GM12878 (cell line): ENCODE measurements around the gene ROR2. TPM values are rescaled to one million over a fixed set of nuclear protein-coding genes. Genes with fewer than 3 reads are reported as not detected.

Experiments
- ATAC-seq: fragments of 200-7000 bp; cut with Tn5 transposase; 3 replicates; pipeline ENCODE4 v1.9.1; 2020; ENCODE audit warnings: mild to moderate bottlenecking, moderate library complexity
- BruUV-seq: library from RNA; stranded (reverse); fragments of 400-500 nt; replicated peaks from 2 replicates; lab custom pipeline; 2021; lab: Mats Ljungman, UMichigan
- CTCF ChIA-PET: fragments of 300-600 bp; sonication (Branson Sonifier 250); formaldehyde crosslinking; extraction: SDS; loops from one replicate; lab custom pipeline; 2021; ENCODE audit warnings: inconsistent platforms; lab: Yijun Ruan, JAX
- POLR2A ChIA-PET: fragments of 350-600 bp; formaldehyde crosslinking; extraction: SDS; loops from one replicate; lab custom pipeline; 2021; ENCODE audit warnings: inconsistent platforms; lab: Charles Lee
- RAD21 ChIA-PET: fragments of 300-600 bp; sonication (Branson Sonifier 250); formaldehyde crosslinking; loops from one replicate; lab custom pipeline; 2023; ENCODE audit warnings: antibody characterized with exemption; ENCODE audit not compliant: unreplicated experiment; lab: Charles Lee
- SMC1A ChIA-PET: fragments of 300-600 bp; sonication (Branson Sonifier 250); formaldehyde crosslinking; loops from one replicate; lab custom pipeline; 2023; ENCODE audit not compliant: unreplicated experiment, uncharacterized antibody; lab: Charles Lee
- DNase-seq: peaks from one replicate; pipeline ENCODE4 v3.0.0-alpha.2; 2011; ENCODE audit warnings: low read depth, low spot score
- FAIRE-seq: peaks from 3 replicates; lab custom pipeline; 2011; peaks lifted over from hg19 to GRCh38; lab: Jason Lieb, UNC
- H2AFZ ChIP-seq: 2 replicates; pipeline ENCODE4 v1.6.0; 2011; ENCODE audit warnings: low read depth, low read length, control low read depth; ENCODE audit not compliant: control insufficient read depth
- H3K27ac ChIP-seq: 2 replicates; pipeline ENCODE4 v1.5.1; 2011; ENCODE audit warnings: control low read depth; ENCODE audit not compliant: control insufficient read depth, insufficient read depth
- H3K27me3 ChIP-seq, 2 experiments: replicated peaks in 1 of 2; 2 replicates each; pipeline versions ENCODE4 v1.6.0 to v1.6.1; 2011; ENCODE audit warnings: low read length in 1 of 2; ENCODE audit not compliant: control insufficient read depth in 2 of 2, insufficient read depth in 2 of 2
- H3K36me3 ChIP-seq, 2 experiments: 2 replicates each; pipeline ENCODE4 v1.5.1; 2011; ENCODE audit warnings: low read length in 1 of 2; ENCODE audit not compliant: control insufficient read depth in 2 of 2, insufficient read depth in 2 of 2
- H3K4me1 ChIP-seq: 2 replicates; pipeline ENCODE4 v1.6.1; 2011; ENCODE audit warnings: mild to moderate bottlenecking, low read length, moderate library complexity, mixed read lengths; ENCODE audit not compliant: control insufficient read depth, insufficient read depth
- H3K4me2 ChIP-seq: 2 replicates; pipeline ENCODE4 v1.6.0; 2011; ENCODE audit warnings: control low read depth; ENCODE audit not compliant: control insufficient read depth, insufficient read depth
- H3K4me3 ChIP-seq: fragments of 200-600 bp; sonication (generic); 2 replicates; pipeline ENCODE4 v1.5.1; 2016
- H3K79me2 ChIP-seq: 2 replicates; pipeline ENCODE4 v1.6.0; 2011; ENCODE audit warnings: low read length; ENCODE audit not compliant: control insufficient read depth, insufficient read depth
- H3K9ac ChIP-seq: 2 replicates; pipeline ENCODE4 v1.8.0; 2011; ENCODE audit warnings: low read length, control low read depth, mixed read lengths; ENCODE audit not compliant: control insufficient read depth, insufficient read depth
- H3K9me3 ChIP-seq: replicated peaks from 3 replicates; pipeline ENCODE4 v1.5.1; 2011; ENCODE audit warnings: mild to moderate bottlenecking, low read length; ENCODE audit not compliant: control insufficient read depth, insufficient read depth
- H4K20me1 ChIP-seq: 2 replicates; pipeline ENCODE4 v1.6.0; 2011; ENCODE audit not compliant: control insufficient read depth, insufficient read depth
- BRCA1 ChIP-seq: IDR thresholded peaks from 2 replicates; pipeline ENCODE4 v1.6.1; 2011; ENCODE audit warnings: low read depth, low read length, improper control_type of control experiment
- CREM ChIP-seq: IDR thresholded peaks from 2 replicates; pipeline ENCODE4 v1.6.1; 2014; ENCODE audit warnings: antibody characterized with exemption, low read depth
- EZH2 ChIP-seq: IDR thresholded peaks from 2 replicates; pipeline ENCODE4 v1.6.1; 2012; ENCODE audit warnings: low read depth, mild to moderate bottlenecking, control low read depth, inconsistent platforms, low read length, borderline replicate concordance; ENCODE audit not compliant: control insufficient read depth
- IKZF1 ChIP-seq: fragments of 450-650 bp; conservative IDR thresholded peaks from 2 replicates; pipeline ENCODE4 v1.6.1; 2017; ENCODE audit warnings: antibody characterized with exemption, mild to moderate bottlenecking
- KLF5 ChIP-seq: fragments of 450-650 bp; IDR thresholded peaks from 2 replicates; pipeline ENCODE4 v1.6.1; 2014; ENCODE audit warnings: mild to moderate bottlenecking; ENCODE audit not compliant: partially characterized antibody
- NR2F1 ChIP-seq: fragments of 450-650 bp; conservative IDR thresholded peaks from 2 replicates; pipeline ENCODE4 v1.6.1; 2017; ENCODE audit warnings: mild to moderate bottlenecking
- SREBF1 ChIP-seq: IDR thresholded peaks from 2 replicates; pipeline ENCODE4 v1.6.1; 2012; ENCODE audit warnings: mild to moderate bottlenecking, low read length
- WGBS: methylation state at CpG from one replicate; pipeline ENCODE4 v1.1.6; 2016; ENCODE audit warnings: low lambda C conversion rate; ENCODE audit not compliant: insufficient replicate concordance, insufficient coverage; ENCODE audit errors: missing lambda C conversion rate; 5-methylcytosine and 5-hydroxymethylcytosine counted together
- in situ Hi-C: fragments of 300-500 bp; cut with MboI; formaldehyde crosslinking; loops from 9 replicates; pipeline ENCODE4 v1.14.3; 2018; ENCODE audit warnings: mixed read lengths
- intact Hi-C: fragments of 100-400 bp; cut with micrococcal nuclease; formaldehyde crosslinking; loops from one replicate; pipeline ENCODE4 v1.14.2; 2022; ENCODE audit not compliant: unreplicated experiment
- polyA plus RNA-seq, 11 experiments: library from polyadenylated mRNA; depleted of rRNA in 4 of 11; unstranded in 6 of 11; stranded (reverse) in 5 of 11; fragments of >200 nt; fragmentation: Nextera tagmentation in 4 of 11; fragmentation: Illumina TruSeq in 1 of 11; extraction: Ambion mirVana in 4 of 11; extraction: Trizol in 1 of 11; gene quantifications; 1 replicate in 1 of 11; 2 replicates in 10 of 11; pipeline versions ENCODE4 v1.2.1 to v1.2.3, GENCODE V29; 2011 to 2016; ENCODE audit warnings: inconsistent platforms in 2 of 11, missing spikeins in 2 of 11, low read depth in 1 of 11
- total RNA-seq, 4 experiments: library from RNA; depleted of rRNA in 3 of 4; stranded (reverse); fragments of >200 nt in 3 of 4; fragmentation: Illumina TruSeq in 1 of 4; extraction: Trizol in 1 of 4; gene quantifications; 2 replicates each; pipeline versions ENCODE4 v1.2.1 to v1.2.3, GENCODE V29; 2013 to 2021
- TF ChIP-seq, protein P1 (sequence below): fragments of 150-350 bp; IDR thresholded peaks from 2 replicates; pipeline ENCODE4 v1.6.1; 2016; ENCODE audit warnings: low read depth, low read length
- TF ChIP-seq, protein P2 (sequence below): IDR thresholded peaks from 2 replicates; pipeline ENCODE4 v1.6.1; 2012; ENCODE audit warnings: improper control_type of control experiment, low read depth, low read length; ENCODE audit not compliant: insufficient replicate concordance

ROR2 gene
- total and polyA plus RNA-seq, 10 of the 15 experiments (the other 5 are each of a cell fraction or from before 2014, with no cell fraction given) = 0.03 to 0.05 TPM; not detected in 8

DNA sequence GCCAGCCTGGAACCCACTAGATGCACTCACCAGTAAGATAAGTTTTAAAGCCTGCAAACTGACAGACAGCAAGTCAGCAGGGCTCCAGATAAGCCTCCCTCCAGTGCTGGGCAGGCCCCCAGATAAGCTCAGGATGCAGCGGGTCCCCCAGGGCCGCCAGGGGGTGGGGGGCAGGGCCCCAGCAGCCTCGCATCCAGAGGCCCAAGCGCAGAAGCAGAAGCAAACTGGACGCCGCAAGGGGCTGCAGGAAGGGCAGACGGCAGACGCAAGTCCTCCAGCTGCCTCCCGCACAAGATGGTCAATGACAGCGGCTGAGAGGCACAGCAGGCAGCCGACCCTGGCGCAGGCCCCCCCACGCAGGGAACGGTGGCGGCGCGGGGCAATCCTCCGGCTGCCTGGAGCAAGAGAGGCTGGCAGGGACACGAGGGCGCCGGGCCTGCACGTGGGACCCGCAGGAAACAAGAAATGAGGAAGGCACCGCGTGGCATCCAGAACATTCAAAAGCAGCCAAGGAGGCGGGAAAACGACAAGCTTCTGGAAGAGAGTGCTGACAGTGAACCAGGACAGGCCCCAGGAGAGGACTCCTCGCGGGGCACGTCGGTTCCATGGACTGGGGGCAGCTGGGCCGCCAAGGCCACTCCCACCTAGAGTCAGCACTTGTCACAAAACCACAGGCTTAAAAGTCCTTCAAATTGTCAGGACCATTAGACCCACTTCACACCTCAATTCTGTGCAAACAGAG, 49.8 kb downstream of the ROR2 start:
- BruUV-seq = no TSS peak
- Histone ChIP-seq H3K9me3 (no peaks in the 10 kb centered on the region), H3K79me2 (no peaks in the 10 kb centered on the region), H3K4me2 (no peak overlapping the region), H3K36me3 (no peaks in the 10 kb centered on the region), H4K20me1 (no peaks in the 10 kb centered on the region), H3K27ac (no peak overlapping the region), H3K4me3 (no peak overlapping the region), H3K9ac (no peak overlapping the region), H3K27me3 (peaks cover 4 to 5% of the 10 kb centered on the region in 2 experiments; a peak in 2 of 4 replicates), H2AFZ (no peak overlapping the region), H3K4me1 (no peaks in the 10 kb centered on the region)
- ATAC-seq (no peak), FAIRE-seq (no peak), DNase-seq (no peak)
- ChIA-PET SMC1A (no interaction called here), RAD21 (no interaction called here), CTCF (no interaction called here), POLR2A (no interaction called here)
- WGBS = 54% methylated on average over 32 of the region's 32 CpGs
- TF ChIP-seq BRCA1 (no peak), NR2F1 (no peak), CREM (no peak), KLF5 (no peak), EZH2 (no peak)
- intact Hi-C loops (no loop called here), in situ Hi-C loops (no loop called here)

DNA sequence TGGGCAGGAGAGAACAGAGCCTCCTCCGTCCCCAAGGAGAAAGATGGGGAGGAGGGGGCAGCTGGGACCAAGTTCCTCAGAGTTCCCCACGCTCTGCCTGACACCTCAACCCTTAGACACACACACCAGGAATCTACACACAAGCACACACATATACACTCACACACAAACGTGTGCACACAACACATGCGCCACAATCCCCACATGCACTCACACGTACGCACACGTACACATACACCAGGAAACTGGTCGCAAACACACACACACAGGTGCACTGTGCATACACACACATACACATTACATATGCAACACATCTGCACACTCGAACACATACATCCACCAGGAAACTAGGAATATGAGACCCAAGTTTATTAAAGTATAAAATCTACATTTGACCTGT, 50.4 kb downstream of the ROR2 start:
- ChIA-PET CTCF (no interaction called here), SMC1A (no interaction called here), RAD21 (no interaction called here), POLR2A (no interaction called here)
- FAIRE-seq = no peak
- H3K4me3 ChIP-seq = no peak overlapping the region
- H3K27ac ChIP-seq = no peak overlapping the region
- no peak for ATAC-seq
- no peaks in the 10 kb centered on the region for H3K4me1 ChIP-seq
- no peaks in the 10 kb centered on the region for H3K36me3 ChIP-seq
- in situ Hi-C loops = no loop called here
- H3K4me2 ChIP-seq = no peak overlapping the region
- BruUV-seq = no TSS peak
- H3K79me2 ChIP-seq = no peaks in the 10 kb centered on the region
- no peak overlapping the region for H3K9ac ChIP-seq
- H4K20me1 ChIP-seq = no peaks in the 10 kb centered on the region
- H3K27me3 ChIP-seq = peaks cover 4 to 5% of the 10 kb centered on the region in 2 experiments; a peak in 2 of 4 replicates
- H2AFZ ChIP-seq = no peak overlapping the region
- no peak for DNase-seq
- 29% methylated on average over 9 of the region's 9 CpGs for WGBS
- no peaks in the 10 kb centered on the region for H3K9me3 ChIP-seq
- intact Hi-C loops = no loop called here
- TF ChIP-seq, protein P1, sequence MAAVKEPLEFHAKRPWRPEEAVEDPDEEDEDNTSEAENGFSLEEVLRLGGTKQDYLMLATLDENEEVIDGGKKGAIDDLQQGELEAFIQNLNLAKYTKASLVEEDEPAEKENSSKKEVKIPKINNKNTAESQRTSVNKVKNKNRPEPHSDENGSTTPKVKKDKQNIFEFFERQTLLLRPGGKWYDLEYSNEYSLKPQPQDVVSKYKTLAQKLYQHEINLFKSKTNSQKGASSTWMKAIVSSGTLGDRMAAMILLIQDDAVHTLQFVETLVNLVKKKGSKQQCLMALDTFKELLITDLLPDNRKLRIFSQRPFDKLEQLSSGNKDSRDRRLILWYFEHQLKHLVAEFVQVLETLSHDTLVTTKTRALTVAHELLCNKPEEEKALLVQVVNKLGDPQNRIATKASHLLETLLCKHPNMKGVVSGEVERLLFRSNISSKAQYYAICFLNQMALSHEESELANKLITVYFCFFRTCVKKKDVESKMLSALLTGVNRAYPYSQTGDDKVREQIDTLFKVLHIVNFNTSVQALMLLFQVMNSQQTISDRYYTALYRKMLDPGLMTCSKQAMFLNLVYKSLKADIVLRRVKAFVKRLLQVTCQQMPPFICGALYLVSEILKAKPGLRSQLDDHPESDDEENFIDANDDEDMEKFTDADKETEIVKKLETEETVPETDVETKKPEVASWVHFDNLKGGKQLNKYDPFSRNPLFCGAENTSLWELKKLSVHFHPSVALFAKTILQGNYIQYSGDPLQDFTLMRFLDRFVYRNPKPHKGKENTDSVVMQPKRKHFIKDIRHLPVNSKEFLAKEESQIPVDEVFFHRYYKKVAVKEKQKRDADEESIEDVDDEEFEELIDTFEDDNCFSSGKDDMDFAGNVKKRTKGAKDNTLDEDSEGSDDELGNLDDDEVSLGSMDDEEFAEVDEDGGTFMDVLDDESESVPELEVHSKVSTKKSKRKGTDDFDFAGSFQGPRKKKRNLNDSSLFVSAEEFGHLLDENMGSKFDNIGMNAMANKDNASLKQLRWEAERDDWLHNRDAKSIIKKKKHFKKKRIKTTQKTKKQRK = no peak
- TF ChIP-seq SREBF1 (no peak), IKZF1 (no peak)
- TF ChIP-seq, protein P2, sequence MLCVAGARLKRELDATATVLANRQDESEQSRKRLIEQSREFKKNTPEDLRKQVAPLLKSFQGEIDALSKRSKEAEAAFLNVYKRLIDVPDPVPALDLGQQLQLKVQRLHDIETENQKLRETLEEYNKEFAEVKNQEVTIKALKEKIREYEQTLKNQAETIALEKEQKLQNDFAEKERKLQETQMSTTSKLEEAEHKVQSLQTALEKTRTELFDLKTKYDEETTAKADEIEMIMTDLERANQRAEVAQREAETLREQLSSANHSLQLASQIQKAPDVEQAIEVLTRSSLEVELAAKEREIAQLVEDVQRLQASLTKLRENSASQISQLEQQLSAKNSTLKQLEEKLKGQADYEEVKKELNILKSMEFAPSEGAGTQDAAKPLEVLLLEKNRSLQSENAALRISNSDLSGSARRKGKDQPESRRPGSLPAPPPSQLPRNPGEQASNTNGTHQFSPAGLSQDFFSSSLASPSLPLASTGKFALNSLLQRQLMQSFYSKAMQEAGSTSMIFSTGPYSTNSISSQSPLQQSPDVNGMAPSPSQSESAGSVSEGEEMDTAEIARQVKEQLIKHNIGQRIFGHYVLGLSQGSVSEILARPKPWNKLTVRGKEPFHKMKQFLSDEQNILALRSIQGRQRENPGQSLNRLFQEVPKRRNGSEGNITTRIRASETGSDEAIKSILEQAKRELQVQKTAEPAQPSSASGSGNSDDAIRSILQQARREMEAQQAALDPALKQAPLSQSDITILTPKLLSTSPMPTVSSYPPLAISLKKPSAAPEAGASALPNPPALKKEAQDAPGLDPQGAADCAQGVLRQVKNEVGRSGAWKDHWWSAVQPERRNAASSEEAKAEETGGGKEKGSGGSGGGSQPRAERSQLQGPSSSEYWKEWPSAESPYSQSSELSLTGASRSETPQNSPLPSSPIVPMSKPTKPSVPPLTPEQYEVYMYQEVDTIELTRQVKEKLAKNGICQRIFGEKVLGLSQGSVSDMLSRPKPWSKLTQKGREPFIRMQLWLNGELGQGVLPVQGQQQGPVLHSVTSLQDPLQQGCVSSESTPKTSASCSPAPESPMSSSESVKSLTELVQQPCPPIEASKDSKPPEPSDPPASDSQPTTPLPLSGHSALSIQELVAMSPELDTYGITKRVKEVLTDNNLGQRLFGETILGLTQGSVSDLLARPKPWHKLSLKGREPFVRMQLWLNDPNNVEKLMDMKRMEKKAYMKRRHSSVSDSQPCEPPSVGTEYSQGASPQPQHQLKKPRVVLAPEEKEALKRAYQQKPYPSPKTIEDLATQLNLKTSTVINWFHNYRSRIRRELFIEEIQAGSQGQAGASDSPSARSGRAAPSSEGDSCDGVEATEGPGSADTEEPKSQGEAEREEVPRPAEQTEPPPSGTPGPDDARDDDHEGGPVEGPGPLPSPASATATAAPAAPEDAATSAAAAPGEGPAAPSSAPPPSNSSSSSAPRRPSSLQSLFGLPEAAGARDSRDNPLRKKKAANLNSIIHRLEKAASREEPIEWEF = no peak
